ENCODE results near the gene TBC1D22A.

The TBC1D22A gene

GRCh38 chr22:47012589-47013370, 250.3 kb downstream of the TBC1D22A start:
- no peak for DNase-seq (ENCODE audit: low read depth in 2 of 2)

- no peak for DNase-seq (ENCODE audit: low read depth in 2 of 2)
These were observed 251.6 kb downstream of the TBC1D22A start for GRCh38 chr22:47013861-47014635.

- DNase-seq (ENCODE audit: low read depth in 2 of 2): no peak
These were observed 252.3 kb downstream of the TBC1D22A start for GRCh38 chr22:47014636-47015345.

GRCh38 chr22:47015589-47016178, 253.2 kb downstream of the TBC1D22A start:
- DNase-seq (ENCODE audit: low read depth in 2 of 2): no peak

GRCh38 chr22:47016631-47017030, 254.2 kb downstream of the TBC1D22A start:
- no peak for DNase-seq (ENCODE audit: low read depth in 2 of 2)

GRCh38 chr22:47017245-47017644, 254.8 kb downstream of the TBC1D22A start:
- no peak for DNase-seq (ENCODE audit: low read depth in 2 of 2)

GRCh38 chr22:47018010-47018910, 255.8 kb downstream of the TBC1D22A start:
- DNase-seq (ENCODE audit: low read depth in 2 of 2): no peak

GRCh38 chr22:47019012-47019790, 256.8 kb downstream of the TBC1D22A start:
- no peak for DNase-seq (ENCODE audit: low read depth in 2 of 2)

- DNase-seq (ENCODE audit: low read depth in 2 of 2): no peak
These were observed 257.7 kb downstream of the TBC1D22A start for GRCh38 chr22:47020166-47020565.

- DNase-seq (ENCODE audit: low read depth in 2 of 2): no peak
These were observed 259.1 kb downstream of the TBC1D22A start for GRCh38 chr22:47021371-47022074.

- no peak for DNase-seq (ENCODE audit: low read depth in 2 of 2)
These were observed 259.6 kb downstream of the TBC1D22A start for GRCh38 chr22:47022075-47022473.

GRCh38 chr22:47022475-47022874, 260.0 kb downstream of the TBC1D22A start:
- no peak for DNase-seq (ENCODE audit: low read depth in 2 of 2)

- no peak for DNase-seq (ENCODE audit: low read depth in 2 of 2)
These were observed 261.4 kb downstream of the TBC1D22A start for GRCh38 chr22:47023871-47024270.

- DNase-seq (ENCODE audit: low read depth in 2 of 2): no peak
These were observed 265.3 kb downstream of the TBC1D22A start for GRCh38 chr22:47027766-47028165.

- no peak for DNase-seq (ENCODE audit: low read depth in 2 of 2)
These were observed 267.0 kb downstream of the TBC1D22A start for GRCh38 chr22:47029244-47030074.

- no peak for DNase-seq (ENCODE audit: low read depth in 2 of 2)
These were observed 267.8 kb downstream of the TBC1D22A start for GRCh38 chr22:47030143-47030661.

- no peak for DNase-seq (ENCODE audit: low read depth in 2 of 2)
These were observed 268.6 kb downstream of the TBC1D22A start for GRCh38 chr22:47030881-47031627.

GRCh38 chr22:47031628-47031915, 269.1 kb downstream of the TBC1D22A start:
- DNase-seq (ENCODE audit: low read depth in 2 of 2): no peak

Measured in stimulated activated CD8-positive, alpha-beta memory T cell treated with anti-CD3 and anti-CD28 coated beads, Interleukin-15, amount 100 ng/mL, for 48 hours (primary cell).